ENCODE results near the gene RAD9B. TPM values are rescaled to one million over a fixed set of nuclear protein-coding genes. Genes with fewer than 3 reads are reported as not detected.
A peak's percentile ranks its signal among the peaks of the same experiment; 100 is the strongest.

Gene RAD9B
- total and polyA plus RNA-seq, 10 of the 15 experiments (the other 5 are each of a cell fraction or from before 2014, with no cell fraction given) = 0.54 to 2.0 (median 1.3) TPM

DNA sequence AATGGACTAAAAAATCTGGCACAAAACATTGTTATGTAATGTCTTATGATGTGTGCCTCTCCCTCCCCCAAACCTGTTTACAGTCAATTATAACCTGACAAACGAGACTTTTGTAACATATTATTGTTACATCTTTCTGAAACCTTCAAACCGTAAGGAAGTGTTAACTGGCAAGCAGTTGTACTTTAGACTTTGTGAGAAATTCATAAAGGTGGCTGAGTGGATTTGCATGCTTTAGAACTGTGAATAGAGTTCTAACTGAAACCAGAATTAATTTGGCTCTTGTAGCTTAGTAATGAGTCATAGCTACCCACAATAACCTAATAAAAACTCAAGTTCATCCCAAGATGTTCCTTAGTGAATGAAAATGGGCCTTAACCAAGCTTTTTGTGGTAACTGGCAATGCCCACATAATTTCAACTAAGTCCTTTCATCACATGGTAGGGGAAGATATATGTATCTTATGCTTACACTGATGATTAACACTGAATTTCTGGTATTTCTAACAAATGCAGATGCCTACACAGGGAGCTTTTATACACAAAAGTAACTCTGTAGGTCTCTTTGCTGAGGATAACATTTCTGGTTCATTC is 29.7 kb downstream of the RAD9B start (continued):
- TF ChIP-seq, protein P1, sequence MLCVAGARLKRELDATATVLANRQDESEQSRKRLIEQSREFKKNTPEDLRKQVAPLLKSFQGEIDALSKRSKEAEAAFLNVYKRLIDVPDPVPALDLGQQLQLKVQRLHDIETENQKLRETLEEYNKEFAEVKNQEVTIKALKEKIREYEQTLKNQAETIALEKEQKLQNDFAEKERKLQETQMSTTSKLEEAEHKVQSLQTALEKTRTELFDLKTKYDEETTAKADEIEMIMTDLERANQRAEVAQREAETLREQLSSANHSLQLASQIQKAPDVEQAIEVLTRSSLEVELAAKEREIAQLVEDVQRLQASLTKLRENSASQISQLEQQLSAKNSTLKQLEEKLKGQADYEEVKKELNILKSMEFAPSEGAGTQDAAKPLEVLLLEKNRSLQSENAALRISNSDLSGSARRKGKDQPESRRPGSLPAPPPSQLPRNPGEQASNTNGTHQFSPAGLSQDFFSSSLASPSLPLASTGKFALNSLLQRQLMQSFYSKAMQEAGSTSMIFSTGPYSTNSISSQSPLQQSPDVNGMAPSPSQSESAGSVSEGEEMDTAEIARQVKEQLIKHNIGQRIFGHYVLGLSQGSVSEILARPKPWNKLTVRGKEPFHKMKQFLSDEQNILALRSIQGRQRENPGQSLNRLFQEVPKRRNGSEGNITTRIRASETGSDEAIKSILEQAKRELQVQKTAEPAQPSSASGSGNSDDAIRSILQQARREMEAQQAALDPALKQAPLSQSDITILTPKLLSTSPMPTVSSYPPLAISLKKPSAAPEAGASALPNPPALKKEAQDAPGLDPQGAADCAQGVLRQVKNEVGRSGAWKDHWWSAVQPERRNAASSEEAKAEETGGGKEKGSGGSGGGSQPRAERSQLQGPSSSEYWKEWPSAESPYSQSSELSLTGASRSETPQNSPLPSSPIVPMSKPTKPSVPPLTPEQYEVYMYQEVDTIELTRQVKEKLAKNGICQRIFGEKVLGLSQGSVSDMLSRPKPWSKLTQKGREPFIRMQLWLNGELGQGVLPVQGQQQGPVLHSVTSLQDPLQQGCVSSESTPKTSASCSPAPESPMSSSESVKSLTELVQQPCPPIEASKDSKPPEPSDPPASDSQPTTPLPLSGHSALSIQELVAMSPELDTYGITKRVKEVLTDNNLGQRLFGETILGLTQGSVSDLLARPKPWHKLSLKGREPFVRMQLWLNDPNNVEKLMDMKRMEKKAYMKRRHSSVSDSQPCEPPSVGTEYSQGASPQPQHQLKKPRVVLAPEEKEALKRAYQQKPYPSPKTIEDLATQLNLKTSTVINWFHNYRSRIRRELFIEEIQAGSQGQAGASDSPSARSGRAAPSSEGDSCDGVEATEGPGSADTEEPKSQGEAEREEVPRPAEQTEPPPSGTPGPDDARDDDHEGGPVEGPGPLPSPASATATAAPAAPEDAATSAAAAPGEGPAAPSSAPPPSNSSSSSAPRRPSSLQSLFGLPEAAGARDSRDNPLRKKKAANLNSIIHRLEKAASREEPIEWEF (IDR thresholded peaks at IDR 0.05; ENCODE audit: insufficient replicate concordance, low read depth, low read length) = peak; percentile 73
- TF ChIP-seq NBN (IDR thresholded peaks at IDR 0.05) (peak; percentile 87), ZNF217 (IDR thresholded peaks at IDR 0.05) (peak; percentile 96), RBBP5 (conservative IDR thresholded peaks at IDR 0.05) (no peak), BRCA1 (IDR thresholded peaks at IDR 0.05; ENCODE audit: low read depth, low read length) (no peak), DPF2 (IDR thresholded peaks at IDR 0.05) (peak; percentile 97), PBX3 (IDR thresholded peaks at IDR 0.05; ENCODE audit: insufficient replicate concordance, low read depth, low read length) (no peak), JUND (IDR thresholded peaks at IDR 0.05; ENCODE audit: low read depth, low read length) (peak; percentile 81; the same call in 1 of the 2 replicates), TAF1 (IDR thresholded peaks at IDR 0.05; ENCODE audit: borderline replicate concordance, low read depth, low read length) (no peak), HDAC6 (IDR thresholded peaks at IDR 0.05; ENCODE audit: unreplicated experiment) (no peak), CBX5 (IDR thresholded peaks at IDR 0.05; ENCODE audit: low read depth) (no peak), MEF2B (IDR thresholded peaks at IDR 0.05; ENCODE audit: partially characterized antibody, poor library complexity, severe bottlenecking) (peak; percentile 95), SMAD5 (IDR thresholded peaks at IDR 0.05; ENCODE audit: low read depth) (peak; percentile 27; the same call in 1 of the 2 replicates), BCL11A (IDR thresholded peaks at IDR 0.05; ENCODE audit: low read depth, low read length) (peak; percentile 86), NR2C1 (IDR thresholded peaks at IDR 0.05) (no peak), MYB (IDR thresholded peaks at IDR 0.05; ENCODE audit: borderline replicate concordance, low read depth, low read length) (peak; percentile 90), YBX1 (IDR thresholded peaks at IDR 0.05) (no peak)
- TF ChIP-seq, protein P2, sequence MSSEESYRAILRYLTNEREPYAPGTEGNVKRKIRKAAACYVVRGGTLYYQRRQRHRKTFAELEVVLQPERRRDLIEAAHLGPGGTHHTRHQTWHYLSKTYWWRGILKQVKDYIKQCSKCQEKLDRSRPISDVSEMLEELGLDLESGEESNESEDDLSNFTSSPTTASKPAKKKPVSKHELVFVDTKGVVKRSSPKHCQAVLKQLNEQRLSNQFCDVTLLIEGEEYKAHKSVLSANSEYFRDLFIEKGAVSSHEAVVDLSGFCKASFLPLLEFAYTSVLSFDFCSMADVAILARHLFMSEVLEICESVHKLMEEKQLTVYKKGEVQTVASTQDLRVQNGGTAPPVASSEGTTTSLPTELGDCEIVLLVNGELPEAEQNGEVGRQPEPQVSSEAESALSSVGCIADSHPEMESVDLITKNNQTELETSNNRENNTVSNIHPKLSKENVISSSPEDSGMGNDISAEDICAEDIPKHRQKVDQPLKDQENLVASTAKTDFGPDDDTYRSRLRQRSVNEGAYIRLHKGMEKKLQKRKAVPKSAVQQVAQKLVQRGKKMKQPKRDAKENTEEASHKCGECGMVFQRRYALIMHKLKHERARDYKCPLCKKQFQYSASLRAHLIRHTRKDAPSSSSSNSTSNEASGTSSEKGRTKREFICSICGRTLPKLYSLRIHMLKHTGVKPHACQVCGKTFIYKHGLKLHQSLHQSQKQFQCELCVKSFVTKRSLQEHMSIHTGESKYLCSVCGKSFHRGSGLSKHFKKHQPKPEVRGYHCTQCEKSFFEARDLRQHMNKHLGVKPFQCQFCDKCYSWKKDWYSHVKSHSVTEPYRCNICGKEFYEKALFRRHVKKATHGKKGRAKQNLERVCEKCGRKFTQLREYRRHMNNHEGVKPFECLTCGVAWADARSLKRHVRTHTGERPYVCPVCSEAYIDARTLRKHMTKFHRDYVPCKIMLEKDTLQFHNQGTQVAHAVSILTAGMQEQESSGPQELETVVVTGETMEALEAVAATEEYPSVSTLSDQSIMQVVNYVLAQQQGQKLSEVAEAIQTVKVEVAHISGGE (CRISPR knock-in tag; IDR thresholded peaks at IDR 0.05) = no peak
- TF ChIP-seq, protein P3, sequence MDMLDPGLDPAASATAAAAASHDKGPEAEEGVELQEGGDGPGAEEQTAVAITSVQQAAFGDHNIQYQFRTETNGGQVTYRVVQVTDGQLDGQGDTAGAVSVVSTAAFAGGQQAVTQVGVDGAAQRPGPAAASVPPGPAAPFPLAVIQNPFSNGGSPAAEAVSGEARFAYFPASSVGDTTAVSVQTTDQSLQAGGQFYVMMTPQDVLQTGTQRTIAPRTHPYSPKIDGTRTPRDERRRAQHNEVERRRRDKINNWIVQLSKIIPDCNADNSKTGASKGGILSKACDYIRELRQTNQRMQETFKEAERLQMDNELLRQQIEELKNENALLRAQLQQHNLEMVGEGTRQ (IDR thresholded peaks at IDR 0.05; ENCODE audit: borderline replicate concordance, low read depth, low read length) = no peak
